GM18873 (cell line): Measurements from ENCODE around the gene MRPL41.
"Not testable (repeated sequence)": the region's sequence is repeated elsewhere in the genome, so short reads cannot be mapped to it uniquely, and the experiment has no call there.

ENCODE experiments used
- ATAC-seq: cut with Tn5 transposase; IDR thresholded peaks from one replicate; pipeline ENCODE4 v1.9.1; 2021; ENCODE audit warnings: mild to moderate bottlenecking, moderate library complexity, moderate number of reproducible peaks; ENCODE audit not compliant: unreplicated experiment, low FRiP score

Gene MRPL41

DNA sequence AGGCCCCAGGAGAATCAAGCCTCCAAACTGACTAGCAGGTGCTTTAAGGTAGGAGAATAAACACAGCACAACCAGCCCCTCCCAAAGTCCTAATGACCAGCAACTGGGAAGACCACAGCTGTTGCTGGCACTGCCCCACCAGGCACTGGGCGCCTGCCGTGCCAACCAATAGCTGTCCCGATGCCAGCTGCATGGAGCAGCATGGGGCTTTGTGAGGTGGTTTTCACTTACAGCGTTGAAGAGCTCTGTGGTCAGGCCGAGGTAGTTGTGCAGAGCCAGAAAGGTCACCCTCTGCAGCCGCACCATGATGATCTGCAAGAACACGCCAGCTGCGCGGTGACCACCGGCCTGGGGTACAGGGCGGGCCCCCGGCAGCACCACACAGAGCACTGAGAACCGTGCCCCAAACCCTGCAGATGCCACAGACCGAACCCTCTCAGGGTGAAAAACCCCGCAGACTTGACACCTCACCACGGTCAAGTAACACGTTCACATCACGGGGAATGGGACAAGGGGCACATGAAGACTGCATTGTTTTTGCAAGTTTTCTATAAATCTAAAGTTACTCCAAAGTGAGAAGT lies 30.2 kb upstream of the MRPL41 start:
- ATAC-seq: no peak

DNA sequence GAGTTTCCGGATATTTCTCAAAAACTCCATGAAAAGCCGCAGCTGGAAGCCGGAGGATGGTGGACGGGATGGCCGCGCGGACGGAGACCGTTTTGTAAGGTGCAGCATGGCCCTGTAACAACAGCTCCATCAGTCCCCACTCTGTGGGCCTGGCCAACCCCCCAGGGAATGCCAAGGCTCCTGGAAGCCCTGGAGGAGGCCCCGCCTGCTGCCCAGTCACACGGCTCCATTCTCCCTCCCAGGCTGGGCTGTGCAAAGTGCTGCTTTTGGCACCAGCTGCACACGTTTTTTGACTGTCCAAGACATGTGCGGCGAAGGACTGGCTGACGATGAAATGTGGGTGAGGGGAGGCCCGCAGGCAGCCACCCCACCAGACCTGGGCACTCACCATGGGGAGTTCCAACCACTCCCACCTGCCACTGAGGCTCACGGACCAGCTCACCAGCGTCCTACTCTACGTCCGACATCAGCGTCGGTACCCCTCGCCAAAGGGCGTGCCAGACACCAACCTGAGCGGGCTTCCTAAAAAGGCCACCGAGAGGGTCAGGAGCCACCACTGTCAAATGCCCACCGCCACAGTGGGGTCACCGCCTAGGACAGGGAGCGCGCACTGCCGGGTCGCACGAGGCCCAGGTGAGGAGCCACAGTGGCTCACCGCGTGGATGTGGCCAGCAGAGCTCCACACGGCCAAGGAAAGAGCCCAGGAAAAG lies 28.8 kb upstream of the MRPL41 start:
- no peak for ATAC-seq

DNA sequence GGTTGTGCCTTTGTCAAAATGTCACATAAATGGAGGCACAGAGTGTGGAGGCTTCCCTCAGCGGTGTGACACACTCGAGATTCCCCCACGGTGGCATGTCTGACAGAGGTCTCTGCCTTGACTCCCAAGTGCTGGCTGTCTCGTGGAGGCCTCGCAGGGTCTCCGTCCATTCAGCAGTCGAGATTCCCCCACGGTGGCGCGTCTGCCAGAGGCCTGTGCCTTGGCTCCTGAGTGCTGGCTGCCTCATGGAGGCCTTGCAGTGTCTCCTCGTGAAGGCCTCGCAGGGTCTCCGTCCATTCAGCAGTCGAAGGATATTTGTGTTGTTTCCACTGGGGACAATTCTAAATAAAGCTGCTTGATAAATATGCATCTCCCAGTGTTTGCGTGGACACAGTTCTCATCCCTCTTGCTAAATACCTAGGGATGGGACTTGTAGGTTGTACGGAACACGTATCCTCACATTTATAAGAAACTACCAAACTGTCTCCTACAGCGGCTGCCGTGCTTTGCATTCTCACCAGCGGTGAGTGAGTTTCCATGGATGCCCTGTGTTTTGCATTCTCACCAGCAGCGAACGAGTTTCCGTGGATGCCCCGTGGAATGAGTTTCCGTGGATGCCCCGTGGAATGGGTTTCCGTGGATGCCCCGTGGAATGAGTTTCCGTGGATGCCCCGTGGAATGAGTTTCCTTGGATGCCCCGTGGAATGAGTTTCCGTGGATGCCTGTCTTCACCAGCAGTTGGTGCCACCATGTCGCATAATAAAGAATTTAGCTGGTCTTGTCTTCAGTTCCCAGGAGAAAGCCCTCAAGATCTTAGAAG lies 27.3 kb upstream of the MRPL41 start:
- ATAC-seq: no peak

DNA sequence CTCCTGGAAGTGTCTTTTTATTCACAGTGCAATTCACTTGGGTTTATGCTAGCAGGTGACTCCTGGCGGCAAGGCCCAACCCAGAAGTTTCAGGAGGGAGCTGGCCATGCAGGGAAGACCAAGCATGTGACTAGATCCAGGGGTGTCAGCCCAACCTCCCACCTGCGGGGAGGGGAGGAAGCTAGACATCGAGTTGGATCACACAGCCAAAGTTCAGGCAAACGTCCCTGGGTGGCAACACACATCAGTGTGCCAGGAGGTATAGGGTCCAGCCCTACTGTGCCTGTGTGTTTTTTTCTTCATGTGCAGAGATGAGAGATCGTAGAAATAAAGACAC lies 26.7 kb upstream of the MRPL41 start:
- ATAC-seq: no peak

DNA sequence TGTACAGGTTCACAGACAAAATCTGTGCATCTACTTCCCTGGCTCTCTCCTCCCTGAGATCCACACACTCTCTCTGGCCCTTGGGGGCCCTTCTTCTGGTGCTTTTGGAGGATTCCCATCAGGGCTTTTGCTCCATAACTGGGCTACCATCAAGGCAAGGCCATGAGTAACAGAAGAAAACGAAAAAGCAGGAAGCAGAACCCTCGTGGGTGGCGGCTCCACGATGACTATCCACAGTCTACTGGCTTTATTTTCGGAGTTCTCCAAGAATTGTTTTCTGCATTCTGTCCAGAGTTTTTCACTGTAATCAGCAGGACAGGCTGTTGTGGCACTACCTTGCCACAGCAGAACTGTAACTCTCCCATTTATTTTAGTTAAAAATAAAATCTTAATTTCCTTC lies 21.3 kb upstream of the MRPL41 start:
- ATAC-seq: no peak

DNA sequence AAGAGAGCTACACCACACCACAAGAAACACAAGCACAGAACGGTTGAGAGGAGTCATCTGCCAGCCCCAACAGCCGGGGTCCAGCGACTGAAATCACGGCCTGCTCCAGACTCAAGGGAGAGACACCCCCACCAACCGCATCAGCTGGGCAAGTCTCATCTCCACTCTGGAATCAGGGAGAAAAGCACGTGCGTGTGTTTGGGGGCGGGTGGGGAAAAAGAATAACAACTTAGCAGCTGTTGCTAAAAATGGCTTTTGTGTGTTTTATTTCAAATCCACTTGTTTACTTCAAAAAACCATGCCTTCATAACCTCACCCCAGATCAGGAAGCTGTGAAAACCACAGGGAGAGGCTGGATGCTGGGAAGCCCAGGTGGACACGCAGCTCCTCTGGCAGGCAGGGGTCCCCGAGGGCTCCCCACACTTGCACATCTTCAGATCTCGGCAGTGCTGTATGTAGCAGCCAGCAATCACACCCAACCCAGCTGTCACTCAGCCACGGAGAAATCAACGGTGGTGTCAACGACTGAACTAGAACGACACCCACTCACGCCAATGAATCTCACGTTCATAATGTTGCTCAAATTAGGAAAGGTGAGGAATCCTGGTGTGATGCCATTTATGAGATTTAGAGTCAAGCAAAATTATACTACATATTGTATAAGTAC lies 20.4 kb upstream of the MRPL41 start:
- no peak for ATAC-seq

DNA sequence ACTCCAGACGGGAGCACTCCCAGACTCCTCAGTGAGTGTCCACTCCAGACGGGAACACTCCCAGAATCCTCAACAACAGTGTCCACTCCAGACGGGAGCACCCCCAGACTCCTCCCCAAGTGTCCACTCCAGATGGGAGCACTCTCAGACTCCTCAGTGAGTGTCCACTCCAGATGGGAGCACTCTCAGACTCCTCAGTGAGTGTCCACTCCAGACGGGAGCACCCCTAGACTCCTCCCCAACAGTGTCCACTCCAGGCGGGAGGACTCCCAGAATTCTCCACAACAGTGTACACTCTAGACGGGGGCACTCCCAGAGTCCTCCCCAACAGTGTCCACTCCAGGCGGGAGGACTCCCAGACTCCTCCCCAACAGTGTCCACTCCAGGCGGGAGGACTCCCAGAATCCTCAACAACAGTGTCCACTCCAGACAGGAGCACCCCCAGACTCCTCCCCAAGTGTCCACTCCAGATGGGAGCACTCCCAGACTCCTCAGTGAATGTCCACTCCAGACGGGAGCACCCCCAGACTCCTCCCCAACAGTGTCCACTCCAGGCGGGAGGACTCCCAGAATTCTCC lies 18.7 kb upstream of the MRPL41 start:
- ATAC-seq: not testable (repeated sequence)

DNA sequence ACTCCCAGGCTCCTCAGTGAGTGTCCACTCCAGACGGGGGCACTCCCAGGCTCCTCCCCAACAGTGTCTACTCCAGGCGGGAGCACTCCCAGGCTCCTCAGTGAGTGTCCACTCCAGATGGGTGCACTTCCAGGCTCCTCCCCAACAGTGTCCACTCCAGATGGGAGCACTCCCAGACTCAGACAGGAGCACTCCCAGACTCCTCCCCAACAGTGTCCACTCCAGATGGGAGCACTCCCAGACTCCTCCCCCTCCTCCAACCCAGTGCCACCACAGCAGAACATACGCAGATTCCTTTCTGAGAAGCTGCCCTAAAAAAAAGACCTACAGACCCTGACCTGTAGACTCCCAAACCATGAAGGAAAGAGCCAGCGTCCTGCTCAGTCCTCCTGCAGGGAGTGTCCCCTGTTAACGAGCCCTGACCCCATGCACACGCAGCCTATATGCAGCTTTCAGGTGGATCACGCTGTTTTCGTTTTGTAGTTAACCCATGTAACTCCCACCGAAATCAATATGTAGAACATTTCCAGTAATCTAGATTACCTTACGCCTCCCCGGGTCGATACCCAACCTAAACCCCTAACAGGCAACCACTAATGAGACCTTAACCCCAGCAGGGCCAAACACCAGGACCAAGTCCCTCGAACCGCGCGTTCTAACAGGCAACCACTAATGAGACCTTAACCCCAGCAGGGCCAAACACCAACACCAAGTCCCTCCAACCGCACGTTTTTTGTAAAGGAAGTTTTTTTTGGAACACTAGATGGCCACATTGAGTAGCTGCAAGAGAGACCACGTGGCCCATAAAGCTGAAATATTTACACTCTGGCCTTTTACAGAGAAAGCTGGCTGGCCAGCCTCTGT lies 17.2 kb upstream of the MRPL41 start:
- ATAC-seq: no peak

DNA sequence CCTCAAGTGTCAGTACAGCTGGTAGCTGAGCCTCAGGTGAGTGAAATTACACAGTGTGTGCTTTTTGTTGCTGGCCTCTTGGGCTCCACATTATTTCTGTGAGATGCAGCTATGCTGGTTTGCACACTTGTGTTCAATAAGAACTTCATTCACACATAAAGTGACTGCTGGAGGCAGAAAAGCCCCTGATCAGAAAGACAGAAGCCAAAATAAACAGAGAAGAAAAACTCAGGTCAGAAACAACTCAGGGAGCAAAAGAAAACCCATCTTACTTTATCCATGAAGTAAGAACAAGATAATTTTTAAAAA lies 16.6 kb upstream of the MRPL41 start:
- ATAC-seq: no peak

DNA sequence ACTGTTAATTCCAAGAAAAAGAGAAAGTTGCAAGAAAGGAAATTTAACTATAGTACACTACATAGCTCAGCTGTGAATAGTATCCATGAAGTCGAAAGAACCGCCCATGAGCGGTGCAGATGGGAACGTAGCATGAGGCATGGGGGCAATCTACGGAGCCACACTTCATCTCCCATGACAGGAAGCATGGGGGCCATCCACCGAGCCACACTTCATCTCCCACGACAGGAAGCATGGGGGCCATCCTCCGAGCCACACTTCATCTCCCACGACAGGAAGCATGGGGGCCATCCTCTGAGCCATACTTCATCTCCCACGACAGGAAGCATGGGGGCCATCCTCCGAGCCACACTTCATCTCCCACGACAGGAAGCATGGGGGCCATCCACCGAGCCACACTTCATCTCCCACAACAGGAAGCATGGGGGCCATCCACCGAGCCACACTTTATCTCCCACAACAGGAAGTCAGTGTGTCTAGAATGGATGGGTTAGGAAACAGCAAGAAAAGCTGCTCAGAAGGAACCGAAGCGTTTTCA lies 15.0 kb upstream of the MRPL41 start:
- ATAC-seq: not testable (repeated sequence)

DNA sequence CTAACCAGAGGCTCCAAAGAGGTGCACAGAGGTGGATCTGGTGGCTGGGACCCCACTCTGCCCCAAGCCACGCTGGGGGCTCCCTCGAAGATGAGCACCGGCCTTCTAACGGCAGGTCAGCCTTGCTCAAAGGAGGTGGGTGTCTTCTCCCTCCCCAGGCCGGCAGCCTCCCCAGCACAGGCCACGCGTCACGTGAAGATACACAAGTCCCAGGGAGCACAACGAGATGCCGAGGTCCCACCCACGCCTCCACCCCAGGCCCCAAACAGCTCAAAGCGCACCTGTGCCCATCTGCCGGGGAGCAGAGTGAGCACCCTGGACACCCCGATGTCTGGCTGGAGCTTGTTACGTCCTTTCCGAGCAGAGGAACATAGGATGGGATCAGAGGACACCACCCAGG lies 13.6 kb upstream of the MRPL41 start:
- no peak for ATAC-seq

DNA sequence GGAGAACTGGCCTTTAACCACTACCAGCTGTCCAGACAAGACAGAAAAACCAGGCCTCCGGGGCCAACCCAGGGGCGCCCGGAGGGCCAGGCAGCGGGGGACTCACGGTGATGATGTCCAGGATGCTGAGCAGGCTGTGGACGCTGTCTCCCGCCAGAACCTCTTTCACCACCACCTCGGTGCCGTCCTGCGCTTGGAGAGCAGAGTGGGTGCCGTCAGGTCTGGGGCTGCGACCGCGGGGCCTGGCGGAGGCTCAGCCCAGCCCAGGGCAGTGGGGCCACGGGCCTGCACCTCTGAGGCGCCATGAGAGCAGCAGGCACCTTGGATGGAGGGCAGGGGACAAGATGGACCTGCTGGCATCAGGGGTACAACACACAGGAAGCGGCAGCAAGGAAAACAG lies 11.1 kb upstream of the MRPL41 start:
- no peak for ATAC-seq

DNA sequence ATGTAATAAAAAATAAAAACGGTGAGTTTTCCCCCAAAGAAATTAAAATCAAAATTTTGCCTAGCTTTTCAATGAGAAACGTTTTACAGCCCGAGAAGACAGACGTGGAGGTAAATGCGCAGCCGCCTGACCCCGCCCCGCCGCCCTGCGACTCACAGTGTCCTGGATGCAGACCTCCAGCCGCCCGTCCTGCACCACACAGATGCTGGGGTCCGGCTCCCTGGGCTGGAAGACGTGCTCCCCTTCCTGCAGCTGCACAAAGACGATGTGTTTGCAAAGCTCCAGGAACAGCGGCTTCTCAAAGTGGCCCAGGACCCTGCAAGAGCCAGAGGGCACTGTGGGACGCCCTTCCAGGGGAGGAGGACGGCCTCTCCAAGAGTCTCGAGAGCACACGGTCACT lies 9.2 kb upstream of the MRPL41 start:
- ATAC-seq: no peak

DNA sequence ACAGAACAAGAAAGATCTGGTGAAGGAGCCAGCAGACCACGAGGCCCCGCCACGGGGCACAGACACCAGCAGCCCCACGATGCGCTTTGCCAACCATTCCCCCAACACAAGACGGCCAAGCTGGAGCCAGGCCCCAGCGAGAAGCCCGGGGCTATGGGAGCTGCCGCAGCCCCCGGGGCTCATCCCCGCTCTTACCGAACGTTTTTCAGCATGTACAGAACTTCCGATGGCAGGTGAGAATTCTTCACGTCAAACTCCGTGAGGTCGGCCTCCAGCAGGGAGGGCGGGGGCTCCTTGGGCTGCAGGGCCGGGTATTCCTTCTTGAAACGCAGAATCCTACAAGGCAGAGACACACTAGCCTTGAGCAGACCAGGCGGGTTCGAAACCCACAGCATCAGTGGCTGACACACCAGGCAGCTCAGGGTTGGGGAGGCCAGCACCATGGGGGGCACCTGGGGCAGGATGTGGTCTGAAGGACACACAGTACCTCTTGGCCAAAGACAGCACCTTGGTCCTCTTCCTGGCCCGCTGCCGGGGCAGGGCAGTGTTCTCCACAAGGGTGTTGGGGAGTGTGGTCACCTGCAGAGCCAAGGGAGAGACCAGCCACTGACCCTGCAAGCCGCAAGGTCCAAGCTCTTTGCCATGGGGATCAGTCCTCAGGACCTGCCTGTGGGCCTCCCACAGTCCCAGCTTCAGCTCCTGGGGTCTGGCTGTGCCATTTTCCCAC lies 8.3 kb upstream of the MRPL41 start:
- no peak for ATAC-seq

DNA sequence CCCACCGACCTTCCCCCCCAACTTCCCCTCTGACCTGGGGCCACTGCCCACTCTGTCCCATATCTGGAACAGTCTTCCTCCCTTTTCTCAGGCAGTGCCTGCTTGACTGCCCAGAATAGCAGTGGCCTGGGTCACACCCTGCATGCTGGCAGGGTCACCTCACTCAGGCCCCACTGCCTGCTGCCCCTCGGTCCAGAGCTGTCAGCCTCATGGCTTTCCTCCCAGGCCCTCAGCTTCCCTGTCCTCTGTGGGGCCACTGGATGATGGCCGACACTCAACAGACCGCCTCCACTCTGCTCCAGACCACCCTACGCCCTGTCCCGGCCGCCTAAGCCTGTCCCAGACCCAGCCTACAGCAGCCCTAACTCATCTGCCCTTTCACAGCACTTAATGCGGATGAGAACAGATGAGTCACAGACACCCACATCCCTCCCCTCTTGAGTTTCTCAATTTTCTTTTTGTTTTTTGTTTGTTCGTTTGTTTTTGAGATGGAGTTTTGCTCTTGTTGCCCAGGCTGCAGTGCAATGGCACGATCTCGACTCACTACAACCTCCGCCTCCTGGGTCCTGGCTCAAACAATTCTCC lies 7.4 kb upstream of the MRPL41 start:
- no peak for ATAC-seq

DNA sequence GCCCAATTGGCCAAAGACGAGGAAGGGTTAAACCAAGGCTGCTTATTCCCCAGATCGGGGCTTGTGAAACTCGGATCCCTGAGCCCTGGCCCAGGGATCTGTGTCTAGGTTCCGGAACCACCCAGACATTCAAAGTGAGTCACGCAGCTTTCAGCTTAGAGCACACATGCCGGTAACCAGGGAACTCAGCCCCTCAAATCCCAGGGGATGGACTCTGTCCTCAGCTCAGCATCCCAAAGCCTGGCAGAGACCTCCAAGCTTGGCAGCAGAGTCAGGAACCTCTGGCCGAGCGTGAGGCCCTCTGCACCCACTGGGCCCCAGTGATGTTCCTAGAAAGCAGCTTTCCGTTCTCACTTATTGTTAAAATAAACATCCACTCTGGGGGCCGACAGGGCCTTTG lies 6.6 kb upstream of the MRPL41 start:
- ATAC-seq: no peak

DNA sequence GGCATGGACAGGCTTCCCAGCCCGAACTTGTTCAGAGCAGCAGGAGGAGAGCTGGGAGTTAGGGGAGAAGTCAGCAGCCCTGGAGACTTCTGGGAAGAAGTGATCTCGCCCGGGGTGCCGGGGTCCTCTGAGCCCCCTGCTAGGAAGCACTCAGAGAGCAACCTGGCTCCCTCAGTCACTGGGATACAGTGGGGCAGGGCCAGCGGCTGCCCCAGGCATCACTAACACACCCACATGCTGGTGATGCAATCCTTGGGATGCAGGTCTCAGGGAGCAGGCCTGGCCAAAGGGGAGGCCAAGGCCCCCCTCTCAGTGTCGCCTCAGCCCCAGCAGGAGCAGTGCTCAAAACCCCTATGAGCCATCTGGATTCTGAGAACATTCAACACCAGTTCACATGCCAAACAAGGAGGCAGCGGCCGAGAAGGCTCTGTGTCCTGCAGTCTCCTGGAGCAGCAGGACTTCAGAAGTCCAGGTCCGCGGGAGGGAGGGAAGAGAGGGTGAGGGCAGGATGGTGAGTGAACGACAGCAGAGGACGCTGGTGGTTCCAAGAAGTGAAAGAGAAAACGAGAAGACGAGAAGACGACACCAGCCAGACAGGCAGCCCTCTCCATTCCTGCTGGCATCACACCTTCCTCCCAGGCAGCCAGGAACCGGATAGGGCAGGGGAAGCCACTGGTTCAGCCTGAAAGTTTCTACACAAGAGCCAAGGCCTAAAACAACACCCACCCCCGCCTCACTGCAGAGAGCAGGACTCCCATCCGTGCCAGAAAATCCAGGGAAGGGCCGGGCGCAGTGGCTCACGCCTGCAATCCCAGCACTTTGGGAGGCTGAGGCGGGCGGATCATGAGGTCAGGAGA lies 3.8 kb upstream of the MRPL41 start:
- no peak for ATAC-seq

DNA sequence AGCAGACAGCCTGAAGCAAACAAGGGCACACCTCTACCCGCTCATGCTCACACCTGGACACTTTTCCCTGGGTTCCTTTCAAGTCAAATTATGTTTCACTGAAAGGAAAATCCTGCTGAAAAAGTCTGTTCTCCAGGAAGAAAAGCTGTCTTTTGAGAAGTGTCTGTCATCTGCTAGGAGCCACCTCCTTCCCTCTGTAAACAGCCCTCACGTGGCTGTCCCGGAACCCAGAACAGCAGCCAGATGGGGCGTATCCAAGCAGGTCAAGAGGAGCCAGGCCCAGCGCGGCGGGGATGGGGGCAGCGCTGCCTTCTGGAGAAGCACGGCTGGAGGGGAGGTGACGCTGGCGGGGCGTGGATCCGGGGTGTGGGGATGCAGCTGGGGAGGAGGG lies 1.5 kb upstream of the MRPL41 start, which contains the start of gene PNPLA7:
Gene PNPLA7 (minus strand): TSS at position 172 of the 391 bp plus-strand sequence. CDS start 205 bp downstream, outside the sequence.
- no peak for ATAC-seq
